PC-3 (cell line): ENCODE results near the gene DNAJC10.
"Not testable (repeated sequence)": the region's sequence is repeated elsewhere in the genome, so short reads cannot be mapped to it uniquely, and the experiment has no call there.

Experiments
- CTCF ChIP-seq: fragments of 300-600 bp; sonication (generic); conservative IDR thresholded peaks from 2 replicates; pipeline ENCODE4 v1.5.1; 2017; ENCODE audit warnings: antibody characterized with exemption, low read depth, mild to moderate bottlenecking, low read length
- EZH2 ChIP-seq: fragments of 300-600 bp; sonication (generic); IDR thresholded peaks from one replicate; pipeline ENCODE4 v1.6.1; 2017; ENCODE audit warnings: antibody characterized with exemption, mild to moderate bottlenecking, low read length; ENCODE audit not compliant: unreplicated experiment

- TF ChIP-seq CTCF, EZH2: not testable (repeated sequence)
Observed at GRCh38 chr2:182736856-182737255, 20.8 kb downstream of the DNAJC10 start.
